Peyer's patch (tissue), 4 donors: Measurements from ENCODE around the gene KCNIP4. TPM values are rescaled to one million over a fixed set of nuclear protein-coding genes. Genes with fewer than 3 reads are reported as not detected.

Source experiments
- DNase-seq, 3 donors: peaks; one replicate each; pipeline ENCODE4 v3.0.0-alpha.2; 2017 to 2019
- H3K27ac ChIP-seq, 4 donors: fragments of 200-600 bp; sonication (generic); one replicate each; pipeline ENCODE4 v1.5.1; 2016 to 2019
- H3K27me3 ChIP-seq, 2 donors: fragments of 200-600 bp; sonication (generic); one replicate each; pipeline ENCODE4 v1.5.1; 2019
- H3K36me3 ChIP-seq, 3 donors: fragments of 200-600 bp; sonication (generic); one replicate each; pipeline ENCODE4 v1.5.1; 2016 to 2019
- H3K4me1 ChIP-seq, 4 donors: fragments of 200-600 bp; sonication (generic); one replicate each; pipeline ENCODE4 v1.5.1; 2016 to 2019
- H3K4me3 ChIP-seq, 4 donors: fragments of 200-600 bp; sonication (generic); 1 replicate in 3 of 4; 2 replicates in 1 of 4; pipeline ENCODE4 v1.5.1; 2016 to 2019; ENCODE audit warnings: mild to moderate bottlenecking in 1 of 4
- H3K9me3 ChIP-seq, 4 donors: fragments of 200-600 bp; sonication (generic); one replicate each; pipeline ENCODE4 v1.5.1; 2016 to 2019; ENCODE audit warnings: mild to moderate bottlenecking in 1 of 4
- CTCF ChIP-seq, 6 experiments: fragments of 450-650 bp in 4 of 6; fragments of 200-600 bp in 2 of 6; sonication (generic) in 1 of 6; IDR thresholded peaks; one replicate each; pipeline ENCODE4 v1.5.1; 2017 to 2019; ENCODE audit warnings: antibody characterized with exemption in 6 of 6, mild to moderate bottlenecking in 3 of 6, moderate library complexity in 1 of 6
- POLR2A ChIP-seq, 2 donors: fragments of 450-650 bp; IDR thresholded peaks; one replicate each; pipeline ENCODE4 v1.5.1; 2017; ENCODE audit warnings: antibody characterized with exemption in 2 of 2, mild to moderate bottlenecking in 2 of 2, moderate library complexity in 2 of 2
- total RNA-seq, 4 donors: library from RNA; depleted of rRNA; stranded (reverse); fragments of >200 nt; gene quantifications; one replicate each; pipeline ENCODE4 v1.1.0, GENCODE V29; 2016

KCNIP4 gene
- total RNA-seq, 4 donors from 2014 or later = 2.8 TPM; not detected in 3

GRCh38 chr4:21856301-21856700 is 92.3 kb downstream of the KCNIP4 start:
- Histone ChIP-seq H3K4me3 (no peak overlapping the region), H3K4me1 (no peaks in the 10 kb centered on the region), H3K27me3 (no peaks in the 10 kb centered on the region), H3K36me3 (no peaks in the 10 kb centered on the region), H3K27ac (no peak overlapping the region), H3K9me3 (no peaks in the 10 kb centered on the region)
- DNase-seq = no peak
- TF ChIP-seq CTCF (IDR thresholded peaks at IDR 0.05) = no peak
- no peak for TF ChIP-seq POLR2A (IDR thresholded peaks at IDR 0.05)

GRCh38 chr4:21849077-21849476 is 99.5 kb downstream of the KCNIP4 start:
- no peak overlapping the region for H3K27ac ChIP-seq
- no peaks in the 10 kb centered on the region for H3K4me1 ChIP-seq
- no peaks in the 10 kb centered on the region for H3K27me3 ChIP-seq
- no peak overlapping the region for H3K4me3 ChIP-seq
- no peak for DNase-seq
- TF ChIP-seq CTCF (IDR thresholded peaks at IDR 0.05) (no peak), POLR2A (IDR thresholded peaks at IDR 0.05) (no peak)
- H3K36me3 ChIP-seq = no peaks in the 10 kb centered on the region
- H3K9me3 ChIP-seq = no peaks in the 10 kb centered on the region

- Histone ChIP-seq H3K27me3 (no peaks in the 10 kb centered on the region), H3K4me3 (no peak overlapping the region), H3K9me3 (no peaks in the 10 kb centered on the region), H3K4me1 (no peaks in the 10 kb centered on the region), H3K27ac (no peak overlapping the region), H3K36me3 (no peaks in the 10 kb centered on the region)
- DNase-seq = no peak
- TF ChIP-seq CTCF (IDR thresholded peaks at IDR 0.05) (no peak), POLR2A (IDR thresholded peaks at IDR 0.05) (no peak)
Measured at GRCh38 chr4:21848021-21848420, 100.6 kb downstream of the KCNIP4 start.

- Histone ChIP-seq H3K9me3 (no peaks in the 10 kb centered on the region), H3K4me1 (no peaks in the 10 kb centered on the region), H3K27ac (no peak overlapping the region), H3K27me3 (no peaks in the 10 kb centered on the region), H3K4me3 (no peak overlapping the region), H3K36me3 (no peaks in the 10 kb centered on the region)
- TF ChIP-seq CTCF (IDR thresholded peaks at IDR 0.05) (no peak), POLR2A (IDR thresholded peaks at IDR 0.05) (no peak)
- no peak for DNase-seq
Measured at GRCh38 chr4:21845663-21846062, 102.9 kb downstream of the KCNIP4 start.

- no peak for DNase-seq
- no peaks in the 10 kb centered on the region for H3K4me1 ChIP-seq
- no peaks in the 10 kb centered on the region for H3K36me3 ChIP-seq
- H3K27ac ChIP-seq = no peak overlapping the region
- H3K27me3 ChIP-seq = no peaks in the 10 kb centered on the region
- H3K4me3 ChIP-seq = no peak overlapping the region
- no peak for TF ChIP-seq CTCF (IDR thresholded peaks at IDR 0.05)
- no peaks in the 10 kb centered on the region for H3K9me3 ChIP-seq
Measured at GRCh38 chr4:21835712-21836111, 112.9 kb downstream of the KCNIP4 start.

GRCh38 chr4:21830272-21830671 is 118.3 kb downstream of the KCNIP4 start:
- Histone ChIP-seq H3K36me3 (no peaks in the 10 kb centered on the region), H3K9me3 (no peaks in the 10 kb centered on the region), H3K27ac (no peak overlapping the region), H3K4me1 (no peaks in the 10 kb centered on the region), H3K27me3 (no peaks in the 10 kb centered on the region), H3K4me3 (no peak overlapping the region)
- DNase-seq = no peak
- TF ChIP-seq CTCF (IDR thresholded peaks at IDR 0.05) (no peak), POLR2A (IDR thresholded peaks at IDR 0.05) (no peak)
